Activated CD8-positive, alpha-beta memory T cell treated with anti-CD3 and anti-CD28 coated beads, Interleukin-2, amount 50 U/mL, for 4 hours (primary cell): ENCODE data around the gene ATP8A2.

Experiments
- DNase-seq: peaks from one replicate; pipeline ENCODE4 v3.0.0-alpha.2; 2020

ATP8A2 gene

GRCh38 chr13:25738342-25739196 lies 366.8 kb downstream of the ATP8A2 start:
- no peak for DNase-seq

DNA sequence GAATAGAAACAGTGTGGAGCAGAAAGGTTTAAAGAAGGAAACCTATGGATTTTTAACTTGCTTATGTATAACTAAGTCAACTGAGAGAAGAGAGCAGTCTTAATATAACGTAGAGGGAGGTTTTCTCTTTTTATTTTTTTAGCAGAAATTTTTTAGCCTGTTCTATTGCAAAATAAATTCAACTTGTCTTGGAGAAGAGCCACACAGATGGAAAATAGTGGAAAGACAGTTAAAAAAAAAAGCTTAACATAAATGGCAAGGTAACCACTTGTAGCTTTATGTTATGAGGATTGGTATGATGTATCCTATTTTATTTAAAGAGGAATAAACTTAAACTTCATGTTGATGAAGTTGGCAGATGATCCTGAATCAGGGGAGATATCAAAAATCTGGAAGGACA lies 367.6 kb downstream of the ATP8A2 start:
- no peak for DNase-seq

DNA sequence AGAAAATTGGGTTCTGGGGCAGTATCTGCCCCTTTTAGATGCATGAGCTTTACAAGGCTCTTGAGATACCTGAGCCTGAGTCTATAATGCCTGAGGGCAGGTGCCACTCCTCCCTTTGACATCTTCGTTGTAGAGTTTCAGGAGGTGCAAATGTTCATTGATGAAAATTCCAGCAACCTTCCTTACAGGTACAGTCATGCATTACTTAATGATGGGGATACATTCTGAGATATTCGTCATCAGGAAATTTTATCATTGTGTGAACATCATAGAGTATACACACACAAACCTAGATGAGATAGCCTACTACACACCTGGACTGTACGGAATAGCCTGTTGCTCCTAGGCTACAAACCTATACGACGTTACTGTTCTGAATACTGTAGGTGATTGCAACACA lies 370.0 kb downstream of the ATP8A2 start:
- no peak for DNase-seq

- no peak for DNase-seq
Observed at GRCh38 chr13:25742220-25742619, 370.4 kb downstream of the ATP8A2 start.

GRCh38 chr13:25743421-25743820 lies 371.6 kb downstream of the ATP8A2 start:
- DNase-seq = no peak

GRCh38 chr13:25744178-25744577 lies 372.4 kb downstream of the ATP8A2 start:
- no peak for DNase-seq

DNA sequence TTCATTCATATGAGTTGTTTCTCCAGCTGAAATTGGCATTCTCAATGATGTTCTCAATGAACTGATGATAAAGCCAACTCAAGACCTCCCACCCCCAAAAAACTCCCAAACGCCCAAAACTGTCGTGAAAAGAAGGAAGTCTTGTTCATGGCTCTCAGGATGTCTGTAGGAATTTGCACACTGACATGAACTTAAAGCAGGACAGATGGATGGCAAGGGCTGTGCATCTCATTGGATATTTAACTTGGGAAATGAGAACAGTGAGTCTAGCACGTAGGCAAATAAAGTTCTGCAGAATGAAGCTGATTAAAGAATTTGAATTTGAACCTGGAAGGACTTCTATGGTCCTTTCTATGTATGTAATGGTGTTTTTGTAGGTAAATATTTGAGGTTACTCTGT lies 374.4 kb downstream of the ATP8A2 start:
- no peak for DNase-seq

DNA sequence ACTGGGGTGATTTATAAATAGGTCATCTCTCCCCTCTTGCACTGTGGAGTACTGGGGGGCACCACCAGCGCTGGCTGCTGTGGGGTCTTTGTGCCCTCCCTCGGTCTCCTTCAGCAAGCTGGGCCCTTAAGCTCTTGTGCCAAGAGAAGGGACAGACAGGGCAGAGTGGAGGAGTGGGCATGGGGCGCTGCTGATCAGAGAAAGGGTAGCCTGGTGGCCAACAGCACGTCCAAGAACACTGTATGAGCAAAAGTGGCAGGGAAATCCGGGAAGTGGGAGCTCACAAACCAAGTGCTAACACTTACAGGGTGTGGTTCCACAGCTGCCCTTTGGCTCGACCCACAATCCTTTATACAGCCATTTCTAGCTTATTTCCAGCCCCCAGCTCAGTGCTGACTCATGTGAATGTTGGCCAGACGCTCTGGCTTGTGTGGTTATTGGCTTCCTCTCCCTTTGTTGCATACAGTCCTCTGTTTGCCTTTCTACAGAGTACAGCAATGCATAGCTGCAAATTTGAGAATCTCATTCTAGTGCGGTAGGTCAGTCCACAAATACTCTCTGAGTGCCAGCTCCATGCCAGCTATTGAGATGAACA lies 381.3 kb downstream of the ATP8A2 start:
- no peak for DNase-seq

GRCh38 chr13:25753976-25754375 lies 382.2 kb downstream of the ATP8A2 start:
- DNase-seq = no peak

DNA sequence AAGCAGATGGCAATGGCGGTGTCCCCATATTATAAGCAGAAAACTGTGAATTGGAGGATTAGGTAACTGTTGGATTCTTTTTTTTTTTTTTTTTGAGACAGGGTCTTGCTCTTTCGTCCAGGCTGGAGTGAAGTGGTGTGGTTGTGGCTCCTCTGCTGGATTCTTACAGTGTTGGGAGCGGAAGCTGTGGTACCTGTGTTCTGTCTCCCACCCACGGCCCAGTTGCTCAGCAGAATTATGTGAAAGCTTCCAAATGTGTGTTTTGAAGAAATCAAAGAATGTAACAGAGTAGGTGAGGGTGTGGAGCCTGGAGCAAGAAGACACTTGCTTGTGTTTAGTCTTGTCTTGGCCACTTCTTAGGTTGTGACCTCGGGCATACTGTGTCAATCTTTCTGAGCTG lies 384.5 kb downstream of the ATP8A2 start:
- no peak for DNase-seq

GRCh38 chr13:25756912-25757311 lies 385.1 kb downstream of the ATP8A2 start:
- DNase-seq = no peak

GRCh38 chr13:25761041-25761440 lies 389.3 kb downstream of the ATP8A2 start:
- DNase-seq = no peak

DNA sequence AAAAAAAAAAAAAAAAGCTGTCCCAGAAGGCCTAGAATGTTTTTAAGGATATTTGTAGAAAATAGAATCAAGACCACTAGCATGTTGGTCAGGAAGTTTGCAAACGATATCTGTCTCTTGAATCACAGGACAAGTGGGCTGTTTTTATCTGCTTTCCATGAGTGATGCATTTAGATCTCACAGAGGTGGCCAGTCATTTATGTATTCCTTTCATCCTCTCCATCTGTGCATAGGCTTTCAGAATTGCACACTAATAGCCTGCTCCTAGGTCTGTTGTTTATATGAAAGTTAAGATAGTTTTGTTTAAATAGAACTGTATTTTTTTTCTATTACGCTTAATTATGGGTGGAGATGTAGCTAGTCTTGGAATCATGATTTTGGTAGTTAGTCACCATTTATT lies 390.5 kb downstream of the ATP8A2 start:
- DNase-seq = no peak

DNA sequence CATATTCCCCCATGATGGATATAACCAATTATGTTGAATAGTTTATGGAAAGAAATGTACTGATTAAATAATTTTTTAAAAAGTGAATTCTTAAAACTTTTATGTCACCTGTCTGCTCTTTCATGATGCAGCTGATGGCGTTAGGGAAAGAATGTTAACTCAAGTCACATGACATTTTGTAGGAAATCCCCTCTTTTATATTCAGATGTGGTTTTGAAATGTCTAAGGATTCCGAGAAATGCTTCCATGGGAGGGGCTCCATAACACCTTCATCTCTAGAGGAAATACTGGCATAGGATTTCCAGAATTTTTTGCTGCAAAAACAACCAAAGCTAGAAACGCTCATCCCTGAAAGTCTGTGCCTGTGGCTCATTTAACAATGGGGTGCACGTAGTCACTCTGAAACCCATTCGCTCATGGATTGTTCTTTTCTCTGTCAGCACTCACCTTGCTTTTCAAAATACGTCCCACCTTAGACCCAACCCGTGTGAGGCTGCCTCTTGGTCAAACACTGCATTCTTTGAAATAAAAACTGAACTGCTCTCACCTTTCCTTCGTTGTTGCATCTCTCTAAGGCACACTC lies 391.1 kb downstream of the ATP8A2 start:
- no peak for DNase-seq

- no peak for DNase-seq
Observed at GRCh38 chr13:25764378-25764777, 392.6 kb downstream of the ATP8A2 start.

- DNase-seq = no peak
Observed at GRCh38 chr13:25765266-25765665, 393.5 kb downstream of the ATP8A2 start.

DNA sequence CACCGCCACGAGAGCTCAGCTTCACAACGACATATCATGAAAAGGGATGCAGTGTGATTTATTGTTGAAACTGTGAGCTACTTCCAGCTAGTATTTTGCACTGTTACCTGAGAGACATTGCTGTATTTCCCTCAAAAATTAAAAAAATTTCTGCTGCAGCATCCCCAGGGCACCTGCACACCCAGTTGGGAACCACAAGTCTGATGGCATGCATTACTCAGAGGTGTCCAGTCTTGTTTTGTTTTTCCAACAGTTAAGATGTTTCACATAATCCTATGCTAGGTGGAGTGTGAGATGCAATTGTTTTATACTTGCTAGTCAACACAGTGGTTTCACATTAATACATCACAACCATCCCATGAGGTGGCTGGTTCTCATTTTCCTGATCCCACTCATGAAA lies 394.8 kb downstream of the ATP8A2 start:
- no peak for DNase-seq

DNA sequence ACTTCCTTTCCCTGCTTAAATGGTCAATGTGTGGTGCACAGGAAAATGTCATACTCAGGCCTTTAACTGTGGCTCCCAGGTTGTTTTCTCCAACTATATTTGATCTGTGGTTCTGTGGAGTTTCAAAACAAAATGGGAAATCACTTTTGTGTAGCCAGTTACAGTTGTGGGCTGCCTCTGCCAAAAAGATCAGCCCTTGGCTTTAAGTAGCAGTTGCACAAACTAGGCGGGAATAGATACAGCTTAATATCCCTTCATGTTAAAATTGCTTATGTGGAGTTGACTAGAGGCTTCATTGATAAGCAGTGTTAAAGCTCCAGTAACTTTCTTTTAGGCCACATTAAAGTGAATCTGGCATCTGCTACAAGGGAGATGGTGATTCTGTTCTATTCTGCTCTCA lies 395.2 kb downstream of the ATP8A2 start:
- DNase-seq = no peak

GRCh38 chr13:25768376-25768775 lies 396.6 kb downstream of the ATP8A2 start:
- no peak for DNase-seq

DNA sequence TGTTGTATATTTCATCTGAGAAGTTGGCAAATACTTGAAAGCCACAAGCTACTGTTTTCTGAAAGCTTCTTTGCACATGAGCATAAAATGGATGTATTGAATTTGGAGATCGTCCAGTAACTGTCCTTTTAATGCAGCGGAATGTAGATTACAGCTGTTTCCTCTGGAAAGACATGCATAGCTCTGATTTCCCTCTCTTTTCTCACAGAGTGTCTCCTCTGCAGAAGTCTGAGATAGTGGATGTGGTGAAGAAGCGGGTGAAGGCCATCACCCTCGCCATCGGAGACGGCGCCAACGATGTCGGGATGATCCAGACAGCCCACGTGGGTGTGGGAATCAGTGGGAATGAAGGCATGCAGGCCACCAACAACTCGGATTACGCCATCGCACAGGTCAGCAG lies 397.1 kb downstream of the ATP8A2 start:
- no peak for DNase-seq

GRCh38 chr13:25770601-25771000 lies 398.8 kb downstream of the ATP8A2 start:
- DNase-seq = no peak

- DNase-seq = no peak
Observed at GRCh38 chr13:25771202-25771601, 399.4 kb downstream of the ATP8A2 start.

DNA sequence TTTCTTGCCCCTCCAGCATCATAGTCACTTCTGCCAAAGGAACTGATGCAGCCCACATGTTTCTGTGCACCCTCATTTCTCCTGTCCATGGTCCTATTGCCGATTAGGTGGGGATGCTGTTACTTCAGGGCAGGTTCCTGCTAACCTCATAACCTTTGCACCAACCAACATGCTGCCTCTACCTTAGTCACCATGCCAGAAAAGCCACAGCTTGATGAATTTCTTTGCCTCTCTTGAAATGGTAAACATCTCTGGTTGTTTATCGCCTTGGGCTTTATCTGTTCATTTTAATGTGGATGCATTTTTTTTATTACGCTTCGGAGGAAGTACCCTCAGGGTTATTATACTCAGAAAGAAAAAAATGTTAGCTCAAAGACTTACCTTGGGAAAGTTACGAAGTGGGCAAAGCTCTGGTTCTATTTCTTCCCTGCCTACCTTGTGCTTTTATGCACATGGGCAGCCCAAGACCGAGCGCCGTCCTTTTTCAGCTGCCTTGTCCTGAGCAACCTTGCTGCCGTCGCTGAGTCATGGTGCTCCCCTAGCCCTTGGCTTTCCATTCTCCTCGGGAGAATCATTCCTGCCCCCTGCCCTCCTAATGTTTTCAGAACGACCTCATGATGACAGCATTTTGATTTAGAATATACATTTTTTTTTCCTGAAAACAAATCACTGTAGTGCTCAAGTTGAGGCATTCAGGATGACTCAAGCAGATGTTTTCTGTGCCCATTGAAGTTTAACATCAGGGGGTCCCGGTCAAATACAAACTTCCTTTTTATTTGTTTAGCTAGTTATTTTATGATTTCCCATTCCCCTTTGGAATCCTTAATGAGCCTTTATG lies 400.1 kb downstream of the ATP8A2 start:
- DNase-seq = no peak
